ENCODE data around the gene POLR2M. TPM values are rescaled to one million over a fixed set of nuclear protein-coding genes. Genes with fewer than 3 reads are reported as not detected.

POLR2M gene
- total RNA-seq, 4 donors from 2014 or later, result 35.6 to 369 (median 145) TPM

DNA sequence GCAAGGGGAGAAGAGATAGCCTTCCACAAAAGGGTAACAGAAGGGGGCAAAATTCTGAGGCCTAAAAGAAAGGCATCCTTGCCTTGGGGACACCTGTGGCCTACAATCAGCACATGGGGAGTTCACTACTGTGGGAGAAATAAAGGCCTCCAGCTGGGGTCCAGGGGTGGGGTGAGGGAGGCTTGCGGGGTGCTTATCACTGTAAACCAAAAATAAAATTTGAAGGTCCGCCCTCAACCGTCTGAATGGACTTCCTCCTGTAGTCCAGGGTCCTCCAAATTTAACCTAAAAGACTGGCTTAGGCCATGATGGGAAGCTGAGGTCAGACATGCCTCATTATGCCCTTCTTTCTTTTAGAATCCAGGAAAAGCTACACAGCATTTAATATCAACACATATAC, 2.1 kb upstream of the POLR2M start:
- TF ChIP-seq, protein P1, sequence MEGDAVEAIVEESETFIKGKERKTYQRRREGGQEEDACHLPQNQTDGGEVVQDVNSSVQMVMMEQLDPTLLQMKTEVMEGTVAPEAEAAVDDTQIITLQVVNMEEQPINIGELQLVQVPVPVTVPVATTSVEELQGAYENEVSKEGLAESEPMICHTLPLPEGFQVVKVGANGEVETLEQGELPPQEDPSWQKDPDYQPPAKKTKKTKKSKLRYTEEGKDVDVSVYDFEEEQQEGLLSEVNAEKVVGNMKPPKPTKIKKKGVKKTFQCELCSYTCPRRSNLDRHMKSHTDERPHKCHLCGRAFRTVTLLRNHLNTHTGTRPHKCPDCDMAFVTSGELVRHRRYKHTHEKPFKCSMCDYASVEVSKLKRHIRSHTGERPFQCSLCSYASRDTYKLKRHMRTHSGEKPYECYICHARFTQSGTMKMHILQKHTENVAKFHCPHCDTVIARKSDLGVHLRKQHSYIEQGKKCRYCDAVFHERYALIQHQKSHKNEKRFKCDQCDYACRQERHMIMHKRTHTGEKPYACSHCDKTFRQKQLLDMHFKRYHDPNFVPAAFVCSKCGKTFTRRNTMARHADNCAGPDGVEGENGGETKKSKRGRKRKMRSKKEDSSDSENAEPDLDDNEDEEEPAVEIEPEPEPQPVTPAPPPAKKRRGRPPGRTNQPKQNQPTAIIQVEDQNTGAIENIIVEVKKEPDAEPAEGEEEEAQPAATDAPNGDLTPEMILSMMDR (IDR thresholded peaks at IDR 0.05; ENCODE audit: low read depth), result no peak

DNA sequence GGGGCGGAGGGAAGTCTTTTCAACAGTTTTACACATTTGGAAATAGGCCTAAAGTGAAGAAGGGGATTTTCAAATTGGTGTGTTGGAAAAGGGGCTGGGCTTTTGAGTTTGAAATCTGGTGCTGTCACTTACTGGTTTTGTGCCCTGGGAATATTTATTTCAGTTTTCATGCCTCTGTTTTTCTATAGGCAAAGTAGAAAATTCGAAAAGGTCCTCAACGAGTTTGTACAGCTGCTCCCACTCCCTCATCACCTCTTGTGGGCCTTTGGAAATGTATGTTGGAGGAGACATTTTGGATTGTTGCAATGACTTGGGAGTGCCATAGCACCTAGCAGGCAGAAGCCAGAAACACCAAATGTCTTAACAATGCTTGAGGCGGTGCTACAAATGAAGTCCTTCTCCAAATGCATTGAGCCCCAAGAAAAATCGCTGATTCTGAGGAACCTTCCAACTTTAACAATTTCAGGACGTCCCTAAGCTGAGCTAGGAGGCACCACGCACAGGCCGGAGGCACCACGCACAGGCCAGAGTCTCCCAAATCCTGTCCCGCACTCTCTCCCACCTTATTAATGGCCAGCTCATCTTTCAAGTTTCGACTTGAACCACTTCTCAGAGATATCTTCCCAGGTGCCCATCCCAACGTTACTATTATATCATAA, 639 bp upstream of the POLR2M start:
- TF ChIP-seq, protein P1 (IDR thresholded peaks at IDR 0.05; ENCODE audit: low read depth), result no peak

DNA sequence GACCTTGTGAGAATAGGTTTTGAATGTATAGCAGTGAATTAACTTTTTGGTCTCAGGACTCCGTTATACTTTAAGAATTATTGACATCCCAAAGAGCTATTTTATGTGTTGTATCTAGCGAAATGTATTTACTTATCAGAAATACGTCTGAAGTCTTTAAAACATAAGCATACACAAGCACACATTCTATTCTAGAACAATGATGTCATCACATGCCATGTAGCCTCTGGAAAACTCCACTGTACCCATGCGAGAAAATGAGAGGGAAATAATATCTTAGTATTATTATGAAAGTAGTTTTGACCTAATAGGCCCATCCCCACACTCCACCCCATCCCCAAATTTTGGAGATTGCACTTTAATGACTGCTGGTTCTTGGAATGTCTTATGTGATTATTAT, 1.5 kb downstream of the POLR2M start:
- TF ChIP-seq, protein P1 (IDR thresholded peaks at IDR 0.05; ENCODE audit: low read depth), result no peak

DNA sequence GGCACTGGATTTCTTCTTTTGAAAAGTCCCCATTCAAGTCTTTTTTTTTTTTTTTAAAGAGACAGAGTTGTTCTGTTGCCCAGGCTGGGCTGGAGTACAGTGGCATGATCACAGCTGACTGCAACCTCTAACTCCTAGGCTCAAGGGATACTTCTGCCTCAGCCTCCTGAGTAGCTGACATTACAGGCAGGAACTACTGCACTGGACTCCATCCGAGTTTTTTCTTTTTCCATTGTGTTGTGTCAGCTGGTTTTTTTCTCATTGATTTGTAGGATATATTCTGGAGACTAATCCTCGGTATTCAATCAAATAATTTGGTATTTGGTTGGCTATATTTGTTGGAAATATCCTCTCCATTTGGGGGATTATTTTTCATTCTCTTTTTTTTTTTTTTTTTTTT, 11.8 kb downstream of the POLR2M start:
- TF ChIP-seq, protein P1 (IDR thresholded peaks at IDR 0.05; ENCODE audit: low read depth), result no peak

DNA sequence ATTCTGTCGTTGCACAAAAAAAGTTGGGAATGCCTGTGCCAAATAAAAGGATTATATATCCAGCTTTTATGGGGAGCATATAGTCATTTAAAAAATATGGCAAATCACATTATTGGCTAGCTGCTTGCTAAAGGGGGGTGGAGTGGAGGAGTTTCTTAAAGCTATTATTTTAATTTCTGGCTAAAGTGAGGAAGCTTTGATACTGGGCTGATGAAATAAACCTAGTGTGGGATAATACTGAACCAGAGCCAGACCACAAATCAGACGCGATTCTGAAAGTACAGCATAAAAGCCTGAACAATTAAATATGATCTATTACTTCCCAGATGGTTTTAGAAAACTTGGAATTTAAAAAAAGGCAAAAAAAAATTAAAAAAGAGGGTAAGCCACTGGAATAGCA, 14.4 kb downstream of the POLR2M start:
- TF ChIP-seq, protein P1 (IDR thresholded peaks at IDR 0.05; ENCODE audit: low read depth), result no peak

DNA sequence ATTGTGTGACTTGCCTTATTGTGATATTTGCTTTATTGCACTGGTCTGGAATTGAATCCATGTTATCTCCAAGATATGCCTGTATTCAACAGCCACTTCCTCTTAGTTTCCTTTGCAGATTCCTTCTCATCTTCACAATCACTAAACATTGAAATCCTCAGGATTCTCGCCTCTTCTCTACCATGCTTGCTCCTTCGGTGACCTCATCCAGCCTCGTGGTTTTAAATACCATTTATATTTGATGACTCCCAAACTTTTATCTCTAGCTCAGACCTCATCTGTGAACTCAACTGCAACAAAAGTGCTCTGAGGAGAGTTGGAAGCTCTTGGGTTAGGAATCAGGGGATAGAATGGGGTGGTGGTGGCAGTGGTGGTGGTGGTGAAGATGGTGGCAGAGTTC, 19.9 kb downstream of the POLR2M start:
- TF ChIP-seq, protein P1 (IDR thresholded peaks at IDR 0.05; ENCODE audit: low read depth), result no peak

DNA sequence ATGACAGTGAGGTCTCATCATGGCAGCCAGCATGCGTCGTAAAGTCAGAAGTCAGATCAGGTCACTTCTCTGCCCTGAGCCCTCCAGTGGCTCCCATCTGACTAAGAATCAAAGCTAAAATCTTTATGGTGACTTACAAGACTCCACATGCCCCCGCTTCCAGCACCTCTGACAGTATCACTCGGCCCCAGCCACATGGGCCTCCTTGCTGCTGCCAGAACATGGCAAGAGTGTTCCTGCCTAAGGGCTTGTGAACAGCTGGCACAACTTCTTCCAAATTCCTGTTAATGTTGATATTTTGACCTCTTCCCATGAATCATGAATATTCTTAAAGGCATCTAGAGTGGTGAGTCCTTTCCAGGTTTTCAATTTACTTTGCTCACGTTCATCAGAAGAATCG, 20.5 kb downstream of the POLR2M start:
- TF ChIP-seq, protein P1 (IDR thresholded peaks at IDR 0.05; ENCODE audit: low read depth), result no peak

All from subcutaneous adipose tissue (tissue), 4 donors.